CD4-positive, alpha-beta memory T cell (primary cell): ENCODE data around the gene ARHGAP6. TPM values are rescaled to one million over a fixed set of nuclear protein-coding genes. Genes with fewer than 3 reads are reported as not detected.

Source experiments
- CTCF ChIA-PET: fragments of 350-600 bp; sonication (Branson Sonifier 250); formaldehyde crosslinking; loops from one replicate; lab custom pipeline; 2021; ENCODE audit warnings: inconsistent platforms; ENCODE audit not compliant: partially characterized antibody; lab: Charles Lee
- POLR2A ChIA-PET: fragments of 350-600 bp; sonication (Branson Sonifier 250); formaldehyde crosslinking; loops from one replicate; lab custom pipeline; 2021; ENCODE audit not compliant: partially characterized antibody; lab: Charles Lee
- DNase-seq, 5 donors: peaks; one replicate each; pipeline versions ENCODE4 v3.0.0 to v3.0.0-alpha.2; 2020 to 2022; ENCODE audit warnings: mixed read lengths in 1 of 5
- H3K27ac ChIP-seq: one replicate; pipeline ENCODE4 v1.7.0; 2013; ENCODE audit warnings: low read depth, low read length
- H3K27me3 ChIP-seq: 2 replicates; pipeline ENCODE4 v1.7.0; 2013; ENCODE audit warnings: mild to moderate bottlenecking, low read length, moderate library complexity; ENCODE audit not compliant: insufficient read depth
- H3K36me3 ChIP-seq: 2 replicates; pipeline ENCODE4 v1.7.0; 2013; ENCODE audit warnings: mild to moderate bottlenecking, low read length, moderate library complexity; ENCODE audit not compliant: insufficient read depth
- H3K4me1 ChIP-seq: 2 replicates; pipeline ENCODE4 v1.7.0; 2013; ENCODE audit warnings: mild to moderate bottlenecking, low read length, moderate library complexity; ENCODE audit not compliant: insufficient read depth
- H3K4me3 ChIP-seq, 2 donors: one replicate each; pipeline ENCODE4 v1.7.0; 2013; ENCODE audit warnings: low read length in 2 of 2, mild to moderate bottlenecking in 1 of 2
- H3K9me3 ChIP-seq, 2 donors: one replicate each; pipeline ENCODE4 v1.7.0; 2013; ENCODE audit warnings: low read length in 2 of 2, control low read depth in 1 of 2; ENCODE audit not compliant: control insufficient read depth in 1 of 2
- H3K27ac Mint-ChIP-seq, 7 donors: one replicate each; pipeline ENCODE4 v1.8.0; 2020 to 2021; ENCODE audit warnings: mixed read lengths in 7 of 7, mild to moderate bottlenecking in 6 of 7, inconsistent platforms in 3 of 7, moderate library complexity in 3 of 7
- H3K27me3 Mint-ChIP-seq, 2 donors: one replicate each; pipeline ENCODE4 v1.8.0; 2020 to 2021; ENCODE audit warnings: mixed read lengths in 2 of 2
- H3K36me3 Mint-ChIP-seq, 2 donors: one replicate each; pipeline ENCODE4 v1.8.0; 2020 to 2021; ENCODE audit warnings: mixed read lengths in 2 of 2, inconsistent platforms in 1 of 2, mild to moderate bottlenecking in 1 of 2
- H3K4me1 Mint-ChIP-seq, 4 donors: one replicate each; pipeline ENCODE4 v1.8.0; 2020 to 2021; ENCODE audit warnings: mixed read lengths in 4 of 4, mild to moderate bottlenecking in 1 of 4
- H3K4me3 Mint-ChIP-seq, 8 donors: one replicate each; pipeline ENCODE4 v1.8.0; 2020 to 2021; ENCODE audit warnings: mixed read lengths in 8 of 8, mild to moderate bottlenecking in 7 of 8, moderate library complexity in 6 of 8, inconsistent platforms in 3 of 8
- H3K9me3 Mint-ChIP-seq, 8 donors: one replicate each; pipeline ENCODE4 v1.8.0; 2020 to 2021; ENCODE audit warnings: mixed read lengths in 8 of 8, mild to moderate bottlenecking in 5 of 8, inconsistent platforms in 3 of 8, moderate library complexity in 1 of 8
- intact Hi-C: fragments of 100-400 bp; cut with micrococcal nuclease; formaldehyde crosslinking; loops from one replicate; pipeline ENCODE4 v1.15.1; 2023
- polyA plus RNA-seq, 2 donors: library from polyadenylated mRNA; unstranded; fragments of 300-500 nt; fragmentation: Illumina TruSeq; gene quantifications; one replicate each; pipeline ENCODE4 v1.2.3, GENCODE V29; 2021
- total RNA-seq, 2 experiments: library from RNA; stranded (reverse); gene quantifications; one replicate each; pipeline ENCODE4 v1.2.3, GENCODE V29; 2021

ARHGAP6 gene
- total and polyA plus RNA-seq, 4 experiments from 2014 or later = not detected

- H3K27ac Mint-ChIP-seq = no peak overlapping the region
- ChIA-PET POLR2A (no interaction called here), CTCF (no interaction called here)
- H3K36me3 ChIP-seq = no peaks in the 10 kb centered on the region
- peaks cover 1 to 10% (median 3%) of the 10 kb centered on the region in 4 donors for H3K4me1 Mint-ChIP-seq
- H3K27me3 Mint-ChIP-seq = peaks cover 14 to 31% of the 10 kb centered on the region in 2 donors
- intact Hi-C loops = no loop called here
- H3K36me3 Mint-ChIP-seq = no peaks in the 10 kb centered on the region
- no peak overlapping the region for H3K4me3 ChIP-seq
- no peaks in the 10 kb centered on the region for H3K4me1 ChIP-seq
- no peaks in the 10 kb centered on the region for H3K27me3 ChIP-seq
- no peaks in the 10 kb centered on the region for H3K9me3 ChIP-seq
- H3K9me3 Mint-ChIP-seq = no peaks in the 10 kb centered on the region
- H3K27ac ChIP-seq = no peak overlapping the region
- H3K4me3 Mint-ChIP-seq = peak overlapping the region in 1 of 8 donors; percentile 34
- no peak for DNase-seq
Measured at GRCh38 chrX:11666164-11666563, 444 bp upstream of the ARHGAP6 start.

GRCh38 chrX:11664211-11665167 lies 1.2 kb downstream of the ARHGAP6 start:
- no peaks in the 10 kb centered on the region for H3K4me1 ChIP-seq
- peaks cover 15 to 29% of the 10 kb centered on the region in 2 donors for H3K27me3 Mint-ChIP-seq
- H3K9me3 ChIP-seq = no peaks in the 10 kb centered on the region
- CTCF ChIA-PET = no interaction called here
- no peak overlapping the region for H3K27ac Mint-ChIP-seq
- POLR2A ChIA-PET = no interaction called here
- no peaks in the 10 kb centered on the region for H3K36me3 ChIP-seq
- peak overlapping the region in 1 of 8 donors; percentile 62 for H3K4me3 Mint-ChIP-seq
- peaks cover 1 to 10% (median 3%) of the 10 kb centered on the region in 4 donors for H3K4me1 Mint-ChIP-seq
- no peak overlapping the region for H3K27ac ChIP-seq
- H3K36me3 Mint-ChIP-seq = no peaks in the 10 kb centered on the region
- DNase-seq = no peak
- H3K9me3 Mint-ChIP-seq = no peaks in the 10 kb centered on the region
- no peaks in the 10 kb centered on the region for H3K27me3 ChIP-seq
- H3K4me3 ChIP-seq = no peak overlapping the region
- intact Hi-C loops = no loop called here

GRCh38 chrX:11663875-11664210 lies 1.9 kb downstream of the ARHGAP6 start:
- Mint-ChIP-seq H3K4me3 (peak overlapping the region in 1 of 8 donors; percentile 37), H3K36me3 (no peaks in the 10 kb centered on the region), H3K27ac (no peak overlapping the region), H3K27me3 (peaks cover 18 to 30% of the 10 kb centered on the region in 2 donors), H3K4me1 (peaks cover 1 to 10% (median 3%) of the 10 kb centered on the region in 4 donors), H3K9me3 (no peaks in the 10 kb centered on the region)
- Histone ChIP-seq H3K4me3 (no peak overlapping the region), H3K27me3 (no peaks in the 10 kb centered on the region), H3K4me1 (no peaks in the 10 kb centered on the region), H3K9me3 (no peaks in the 10 kb centered on the region), H3K27ac (no peak overlapping the region), H3K36me3 (no peaks in the 10 kb centered on the region)
- ChIA-PET POLR2A (no interaction called here), CTCF (no interaction called here)
- intact Hi-C loops = no loop called here
- no peak for DNase-seq

- Mint-ChIP-seq H3K9me3 (no peaks in the 10 kb centered on the region), H3K27ac (peak overlapping the region in 1 of 7 donors; percentile 25), H3K27me3 (peaks cover 10 to 14% of the 10 kb centered on the region in 2 donors), H3K4me1 (no peaks in the 10 kb centered on the region), H3K4me3 (no peak overlapping the region), H3K36me3 (no peaks in the 10 kb centered on the region)
- no peak overlapping the region for H3K4me3 ChIP-seq
- ChIA-PET CTCF (no interaction called here), POLR2A (no interaction called here)
- no peaks in the 10 kb centered on the region for H3K4me1 ChIP-seq
- no peaks in the 10 kb centered on the region for H3K27me3 ChIP-seq
- intact Hi-C loops = no loop called here
- no peak for DNase-seq
- no peaks in the 10 kb centered on the region for H3K36me3 ChIP-seq
- H3K9me3 ChIP-seq = no peaks in the 10 kb centered on the region
- H3K27ac ChIP-seq = no peak overlapping the region
Measured at GRCh38 chrX:11655282-11656015, 10.3 kb downstream of the ARHGAP6 start.

- no peak overlapping the region for H3K27ac Mint-ChIP-seq
- POLR2A ChIA-PET = no interaction called here
- CTCF ChIA-PET = no interaction called here
- no peaks in the 10 kb centered on the region for H3K36me3 Mint-ChIP-seq
- Histone ChIP-seq H3K27ac (no peak overlapping the region), H3K4me3 (no peak overlapping the region), H3K4me1 (no peaks in the 10 kb centered on the region), H3K27me3 (no peaks in the 10 kb centered on the region), H3K9me3 (no peaks in the 10 kb centered on the region), H3K36me3 (no peaks in the 10 kb centered on the region)
- H3K4me1 Mint-ChIP-seq = no peaks in the 10 kb centered on the region
- DNase-seq = no peak
- H3K27me3 Mint-ChIP-seq = peaks cover 3% of the 10 kb centered on the region in 2 donors
- intact Hi-C loops = no loop called here
- no peaks in the 10 kb centered on the region for H3K9me3 Mint-ChIP-seq
- no peak overlapping the region for H3K4me3 Mint-ChIP-seq
Measured at GRCh38 chrX:11648705-11649519, 16.8 kb downstream of the ARHGAP6 start.

- ChIA-PET CTCF (no interaction called here), POLR2A (no interaction called here)
- Mint-ChIP-seq H3K27ac (no peak overlapping the region), H3K36me3 (no peaks in the 10 kb centered on the region), H3K4me3 (no peak overlapping the region), H3K27me3 (peaks cover 3% of the 10 kb centered on the region in 2 donors), H3K4me1 (no peaks in the 10 kb centered on the region), H3K9me3 (no peaks in the 10 kb centered on the region)
- Histone ChIP-seq H3K27me3 (no peaks in the 10 kb centered on the region), H3K4me3 (no peak overlapping the region), H3K9me3 (no peaks in the 10 kb centered on the region), H3K4me1 (no peaks in the 10 kb centered on the region), H3K36me3 (no peaks in the 10 kb centered on the region), H3K27ac (no peak overlapping the region)
- intact Hi-C loops = no loop called here
- no peak for DNase-seq
Measured at GRCh38 chrX:11647138-11647537, 18.6 kb downstream of the ARHGAP6 start.
